H9 (cell line): ENCODE measurements around the gene UGT2A3. TPM values are rescaled to one million over a fixed set of nuclear protein-coding genes. Genes with fewer than 3 reads are reported as not detected.

Experiments
- DNase-seq: peaks from one replicate; pipeline ENCODE4 v3.0.0-alpha.2; 2017
- H2AFZ ChIP-seq: one replicate; pipeline ENCODE4 v1.6.1; 2013; ENCODE audit warnings: mild to moderate bottlenecking, low read length, control low read depth, moderate library complexity
- H2AK5ac ChIP-seq: 2 replicates; pipeline ENCODE4 v1.6.1; 2013; ENCODE audit warnings: low read length, control low read depth, mixed read lengths; ENCODE audit not compliant: insufficient read length
- H2BK120ac ChIP-seq: one replicate; pipeline ENCODE4 v1.6.1; 2013; ENCODE audit warnings: low read depth, mild to moderate bottlenecking, low read length, control low read depth, inconsistent platforms; ENCODE audit not compliant: poor library complexity, severe bottlenecking
- H2BK12ac ChIP-seq: 2 replicates; pipeline ENCODE4 v1.6.1; 2013; ENCODE audit warnings: low read length, control low read depth, mixed read lengths, low read depth; ENCODE audit not compliant: insufficient read length
- H2BK15ac ChIP-seq: 2 replicates; pipeline ENCODE4 v1.6.1; 2013; ENCODE audit warnings: low read depth, low read length, control low read depth
- H2BK20ac ChIP-seq: one replicate; pipeline ENCODE4 v1.6.1; 2013; ENCODE audit warnings: low read depth, mild to moderate bottlenecking, low read length, control low read depth, inconsistent platforms; ENCODE audit not compliant: poor library complexity, severe bottlenecking
- H2BK5ac ChIP-seq: 2 replicates; pipeline ENCODE4 v1.6.1; 2013; ENCODE audit warnings: low read length, control low read depth, mixed read lengths; ENCODE audit not compliant: insufficient read length
- H3K14ac ChIP-seq: 2 replicates; pipeline ENCODE4 v1.6.1; 2013; ENCODE audit warnings: low read length, control low read depth; ENCODE audit not compliant: insufficient read depth
- H3K18ac ChIP-seq: 2 replicates; pipeline ENCODE4 v1.6.1; 2013; ENCODE audit warnings: low read depth, mild to moderate bottlenecking, mixed read lengths, low read length, control low read depth; ENCODE audit not compliant: insufficient read length
- H3K23ac ChIP-seq: 2 replicates; pipeline ENCODE4 v1.6.1; 2013; ENCODE audit warnings: low read length, control low read depth, mixed read lengths, low read depth; ENCODE audit not compliant: insufficient read length
- H3K23me2 ChIP-seq: 2 replicates; pipeline ENCODE4 v1.6.1; 2013; ENCODE audit warnings: low read depth, mild to moderate bottlenecking, mixed read lengths, low read length, control low read depth; ENCODE audit not compliant: insufficient read length, poor library complexity, severe bottlenecking
- H3K27ac ChIP-seq: 2 replicates; pipeline ENCODE4 v1.5.1; 2013; ENCODE audit warnings: low read length, control low read depth, mixed read lengths, low read depth; ENCODE audit not compliant: insufficient read length
- H3K27me3 ChIP-seq: 2 replicates; pipeline ENCODE4 v1.6.1; 2013; ENCODE audit warnings: low read length, control low read depth, inconsistent platforms; ENCODE audit not compliant: insufficient read depth
- H3K4ac ChIP-seq: 2 replicates; pipeline ENCODE4 v1.6.1; 2013; ENCODE audit warnings: low read depth, mild to moderate bottlenecking, control low read depth, inconsistent platforms, low read length, moderate library complexity
- H3K4me1 ChIP-seq: 2 replicates; pipeline ENCODE4 v1.6.1; 2013; ENCODE audit warnings: low read length, control low read depth, inconsistent platforms; ENCODE audit not compliant: insufficient read depth
- H3K4me2 ChIP-seq: 2 replicates; pipeline ENCODE4 v1.6.1; 2013; ENCODE audit warnings: low read length, control low read depth, mixed read lengths; ENCODE audit not compliant: insufficient read length, insufficient read depth
- H3K56ac ChIP-seq: 2 replicates; pipeline ENCODE4 v1.6.1; 2013; ENCODE audit warnings: low read depth, mild to moderate bottlenecking, mixed read lengths, low read length, control low read depth; ENCODE audit not compliant: insufficient read length
- H3K79me1 ChIP-seq: 2 replicates; pipeline ENCODE4 v1.6.1; 2013; ENCODE audit warnings: low read depth, mild to moderate bottlenecking, moderate library complexity, low read length, control low read depth, inconsistent platforms; ENCODE audit not compliant: insufficient read depth, poor library complexity, severe bottlenecking
- H3K79me2 ChIP-seq: 2 replicates; pipeline ENCODE4 v1.6.1; 2013; ENCODE audit warnings: low read length, control low read depth, inconsistent platforms; ENCODE audit not compliant: insufficient read depth
- H3K9ac ChIP-seq: 2 replicates; pipeline ENCODE4 v1.6.1; 2013; ENCODE audit warnings: low read length, control low read depth, mixed read lengths; ENCODE audit not compliant: insufficient read length; ENCODE audit errors: extremely low read depth
- H3K9me3 ChIP-seq: one replicate; pipeline ENCODE4 v1.6.1; 2013; ENCODE audit warnings: low read depth, low read length, inconsistent platforms; ENCODE audit not compliant: control insufficient read depth
- H3T11ph ChIP-seq: one replicate; pipeline ENCODE4 v1.6.1; 2013; ENCODE audit warnings: mild to moderate bottlenecking, low read length, control low read depth, inconsistent platforms
- H4K20me1 ChIP-seq: one replicate; pipeline ENCODE4 v1.6.1; 2013; ENCODE audit not compliant: control insufficient read depth, insufficient read length, insufficient read depth
- H4K5ac ChIP-seq: 2 replicates; pipeline ENCODE4 v1.6.1; 2013; ENCODE audit warnings: low read depth, mild to moderate bottlenecking, mixed read lengths, low read length, control low read depth; ENCODE audit not compliant: insufficient read length
- H4K8ac ChIP-seq: replicated peaks from 2 replicates; pipeline ENCODE4 v1.6.1; 2013; ENCODE audit warnings: low read length, control low read depth, mixed read lengths, low read depth; ENCODE audit not compliant: insufficient read length
- H4K91ac ChIP-seq: 2 replicates; pipeline ENCODE4 v1.6.1; 2013; ENCODE audit warnings: low read depth, mild to moderate bottlenecking, moderate library complexity, mixed read lengths, low read length, control low read depth; ENCODE audit not compliant: insufficient read length
- H3K27ac Mint-ChIP-seq, 3 experiments: 2 replicates in 2 of 3; 3 replicates in 1 of 3; pipeline ENCODE4 v1.8.0; 2020 to 2021; ENCODE audit warnings: mixed read lengths in 3 of 3, mild to moderate bottlenecking in 1 of 3, moderate library complexity in 1 of 3
- H3K27me3 Mint-ChIP-seq: 2 replicates; pipeline ENCODE4 v1.8.0; 2021; ENCODE audit warnings: low read depth, mild to moderate bottlenecking, moderate library complexity, mixed read lengths
- H3K36me3 Mint-ChIP-seq, 3 experiments: 2 replicates in 2 of 3; 3 replicates in 1 of 3; pipeline ENCODE4 v1.8.0; 2020 to 2021; ENCODE audit warnings: low read depth in 3 of 3, mixed read lengths in 3 of 3; ENCODE audit not compliant: insufficient read depth in 1 of 3
- H3K4me1 Mint-ChIP-seq, 2 experiments: 2 replicates each; pipeline ENCODE4 v1.8.0; 2020; ENCODE audit warnings: mixed read lengths in 2 of 2
- H3K4me3 Mint-ChIP-seq, 2 experiments: 2 replicates in 1 of 2; 3 replicates in 1 of 2; pipeline ENCODE4 v1.8.0; 2020 to 2021; ENCODE audit warnings: mild to moderate bottlenecking in 2 of 2, mixed read lengths in 2 of 2, moderate library complexity in 1 of 2
- H3K9me3 Mint-ChIP-seq, 2 experiments: 2 replicates in 1 of 2; 3 replicates in 1 of 2; pipeline ENCODE4 v1.8.0; 2020; ENCODE audit warnings: mild to moderate bottlenecking in 2 of 2, mixed read lengths in 2 of 2, moderate library complexity in 1 of 2
- WGBS: extraction: QIAGEN DNeasy Blood & Tissue Kit; methylation state at CpG from one replicate; pipeline ENCODE4 v1.1.7; 2013; ENCODE audit warnings: missing lambda C conversion rate, low lambda C conversion rate, mixed read lengths; ENCODE audit not compliant: insufficient read length; ENCODE audit errors: extremely low coverage; 5-methylcytosine and 5-hydroxymethylcytosine counted together
- total RNA-seq: library from RNA; stranded (reverse); gene quantifications from 2 replicates; pipeline ENCODE4 v1.2.1, GENCODE V29; 2021
- TF ChIP-seq, protein P1 (sequence below): fragments of 200-600 bp; sonication (generic); conservative IDR thresholded peaks from 3 replicates; pipeline ENCODE4 v1.8.0; 2021; ENCODE audit warnings: antibody characterized with exemption, mild to moderate bottlenecking

Gene UGT2A3
- total RNA-seq, 1 experiment from 2014 or later, result not detected

DNA sequence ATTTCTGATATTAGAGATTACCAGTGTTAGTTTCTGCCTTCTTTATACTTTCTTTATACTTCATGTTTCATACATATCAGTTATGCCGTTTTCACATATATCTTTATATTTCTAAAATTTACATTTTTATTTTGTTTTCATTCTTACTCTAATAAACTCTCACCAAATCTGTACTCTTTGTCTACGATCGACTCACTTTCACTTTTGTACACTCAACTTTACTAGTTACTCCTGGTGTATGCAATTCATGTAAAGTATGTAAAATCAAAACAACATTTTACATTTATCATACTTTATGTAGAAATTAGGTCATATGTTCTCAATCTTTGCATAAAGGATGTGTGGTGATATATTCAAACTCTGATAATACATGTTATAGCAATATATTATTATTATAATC lies 59.9 kb downstream of the UGT2A3 start:
- no peak for DNase-seq
- Histone ChIP-seq H3K79me1 (no peaks in the 10 kb centered on the region), H3K9me3 (no peaks in the 10 kb centered on the region), H2BK15ac (no peak overlapping the region), H3T11ph (no peak overlapping the region), H3K4ac (no peak overlapping the region), H4K5ac (no peak overlapping the region), H3K4me1 (no peaks in the 10 kb centered on the region), H2BK120ac (no peak overlapping the region), H3K9ac (no peak overlapping the region), H3K27me3 (no peaks in the 10 kb centered on the region), H3K23ac (no peak overlapping the region), H3K14ac (no peak overlapping the region), H4K20me1 (no peaks in the 10 kb centered on the region), H2AK5ac (no peak overlapping the region), H2BK12ac (no peak overlapping the region), H3K79me2 (no peaks in the 10 kb centered on the region), H3K4me2 (no peak overlapping the region), H3K27ac (no peak overlapping the region), H3K18ac (no peak overlapping the region), H3K23me2 (no peaks in the 10 kb centered on the region), H2BK20ac (no peak overlapping the region), H4K91ac (no peak overlapping the region), H2AFZ (no peak overlapping the region), H3K56ac (no peak overlapping the region), H4K8ac (no peak overlapping the region), H2BK5ac (no peak overlapping the region)
- Mint-ChIP-seq H3K27ac (no peak overlapping the region), H3K4me3 (no peak overlapping the region), H3K9me3 (no peaks in the 10 kb centered on the region; a peak in 1 of 5 replicates), H3K4me1 (no peaks in the 10 kb centered on the region), H3K27me3 (no peaks in the 10 kb centered on the region), H3K36me3 (no peaks in the 10 kb centered on the region; a peak in 1 of 7 replicates)
- 100% methylated on average over 3 of the region's 3 CpGs for WGBS
- TF ChIP-seq, protein P1, sequence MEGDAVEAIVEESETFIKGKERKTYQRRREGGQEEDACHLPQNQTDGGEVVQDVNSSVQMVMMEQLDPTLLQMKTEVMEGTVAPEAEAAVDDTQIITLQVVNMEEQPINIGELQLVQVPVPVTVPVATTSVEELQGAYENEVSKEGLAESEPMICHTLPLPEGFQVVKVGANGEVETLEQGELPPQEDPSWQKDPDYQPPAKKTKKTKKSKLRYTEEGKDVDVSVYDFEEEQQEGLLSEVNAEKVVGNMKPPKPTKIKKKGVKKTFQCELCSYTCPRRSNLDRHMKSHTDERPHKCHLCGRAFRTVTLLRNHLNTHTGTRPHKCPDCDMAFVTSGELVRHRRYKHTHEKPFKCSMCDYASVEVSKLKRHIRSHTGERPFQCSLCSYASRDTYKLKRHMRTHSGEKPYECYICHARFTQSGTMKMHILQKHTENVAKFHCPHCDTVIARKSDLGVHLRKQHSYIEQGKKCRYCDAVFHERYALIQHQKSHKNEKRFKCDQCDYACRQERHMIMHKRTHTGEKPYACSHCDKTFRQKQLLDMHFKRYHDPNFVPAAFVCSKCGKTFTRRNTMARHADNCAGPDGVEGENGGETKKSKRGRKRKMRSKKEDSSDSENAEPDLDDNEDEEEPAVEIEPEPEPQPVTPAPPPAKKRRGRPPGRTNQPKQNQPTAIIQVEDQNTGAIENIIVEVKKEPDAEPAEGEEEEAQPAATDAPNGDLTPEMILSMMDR, result no peak
